ENCODE measurements around the gene GSDME.

The GSDME gene

DNA sequence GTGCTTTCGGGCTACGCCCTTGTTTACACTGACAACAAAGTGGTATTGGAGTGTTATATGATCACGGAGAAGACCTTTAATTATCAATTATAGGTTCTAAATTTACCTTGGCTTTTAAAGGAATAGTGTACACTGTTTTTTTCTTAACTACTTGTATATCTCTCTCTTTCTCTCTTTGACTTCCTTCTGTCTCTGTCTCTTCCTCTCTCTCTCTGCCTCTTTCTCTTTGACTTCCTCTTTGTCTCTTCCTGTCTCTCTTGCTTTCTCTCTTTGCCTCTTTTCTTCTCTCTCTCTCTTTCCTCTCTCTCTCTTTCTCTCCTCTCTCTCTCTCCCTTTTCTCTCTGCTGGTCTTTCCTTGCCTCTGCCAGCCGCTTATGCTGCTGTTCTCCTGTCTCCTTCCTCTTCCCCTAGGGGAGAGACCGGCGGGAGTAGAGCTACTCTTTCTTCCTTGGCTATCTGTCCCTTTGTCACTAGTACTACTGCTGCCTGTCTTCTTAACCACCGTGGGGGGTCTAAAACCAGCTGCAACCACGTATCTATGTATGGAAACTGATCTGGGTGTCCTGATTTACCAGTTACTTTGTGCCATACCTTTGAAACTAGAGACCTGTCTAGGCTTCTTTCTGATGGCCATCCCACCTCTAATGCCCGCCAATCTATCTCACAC, 36.9 kb upstream of the GSDME start:
- no peaks in the 10 kb centered on the region for H3K36me3 ChIP-seq (ENCODE audit: control insufficient read depth in 2 of 2, insufficient read depth in 2 of 2, low read length in 2 of 2)
- H3K9ac ChIP-seq (ENCODE audit: low read depth in 1 of 2, low read length in 2 of 2) = no peak overlapping the region
- H3K4me1 ChIP-seq (ENCODE audit: control insufficient read depth in 2 of 2, insufficient read depth in 2 of 2, low read length in 2 of 2) = no peaks in the 10 kb centered on the region
- no peak overlapping the region for H3K27ac ChIP-seq (ENCODE audit: low read depth in 2 of 2, low read length in 2 of 2)
- H3K27me3 ChIP-seq (ENCODE audit: control insufficient read depth in 2 of 2, insufficient read depth in 2 of 2, low read length in 2 of 2) = no peaks in the 10 kb centered on the region
- no peaks in the 10 kb centered on the region for H3K9me3 ChIP-seq (ENCODE audit: control insufficient read depth in 2 of 2, low read length in 2 of 2)
- H3K4me3 ChIP-seq (ENCODE audit: low read length in 2 of 2) = no peak overlapping the region

DNA sequence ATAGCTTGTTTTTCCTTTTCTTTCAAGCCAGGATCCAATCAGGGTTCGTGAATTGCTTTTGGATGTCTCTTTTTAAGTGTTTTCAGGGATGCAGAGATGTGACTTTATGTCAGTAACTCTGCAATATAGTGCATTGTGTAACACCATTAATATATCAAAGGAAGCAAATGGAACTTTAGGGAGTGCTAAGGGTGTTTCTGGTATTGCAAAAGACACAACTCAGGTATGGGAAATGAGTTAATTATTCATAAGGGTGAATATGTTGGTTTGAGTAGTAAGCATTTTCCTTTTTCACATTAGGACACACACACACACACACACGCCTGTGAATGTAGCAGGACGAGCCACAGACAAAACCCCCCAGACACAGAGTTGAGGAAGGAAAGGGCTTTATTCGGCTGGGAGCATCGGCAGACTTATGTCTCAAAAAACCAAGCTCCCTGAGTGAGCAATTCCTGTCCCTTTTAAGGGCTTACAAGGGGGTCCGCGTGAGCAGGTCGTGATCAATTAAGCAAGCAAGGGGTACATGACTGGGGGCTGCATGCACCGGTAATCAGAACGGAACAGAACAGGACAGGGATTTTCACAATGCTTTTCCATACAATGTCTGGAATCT, 31.8 kb upstream of the GSDME start:
- H3K4me3 ChIP-seq (ENCODE audit: low read length in 2 of 2) = no peak overlapping the region
- no peak overlapping the region for H3K27ac ChIP-seq (ENCODE audit: low read depth in 2 of 2, low read length in 2 of 2)
- H3K27me3 ChIP-seq (ENCODE audit: control insufficient read depth in 2 of 2, insufficient read depth in 2 of 2, low read length in 2 of 2) = no peaks in the 10 kb centered on the region
- H3K4me1 ChIP-seq (ENCODE audit: control insufficient read depth in 2 of 2, insufficient read depth in 2 of 2, low read length in 2 of 2) = no peaks in the 10 kb centered on the region
- H3K36me3 ChIP-seq (ENCODE audit: control insufficient read depth in 2 of 2, insufficient read depth in 2 of 2, low read length in 2 of 2) = no peaks in the 10 kb centered on the region
- no peaks in the 10 kb centered on the region for H3K9me3 ChIP-seq (ENCODE audit: control insufficient read depth in 2 of 2, low read length in 2 of 2)
- H3K9ac ChIP-seq (ENCODE audit: low read depth in 1 of 2, low read length in 2 of 2) = no peak overlapping the region

DNA sequence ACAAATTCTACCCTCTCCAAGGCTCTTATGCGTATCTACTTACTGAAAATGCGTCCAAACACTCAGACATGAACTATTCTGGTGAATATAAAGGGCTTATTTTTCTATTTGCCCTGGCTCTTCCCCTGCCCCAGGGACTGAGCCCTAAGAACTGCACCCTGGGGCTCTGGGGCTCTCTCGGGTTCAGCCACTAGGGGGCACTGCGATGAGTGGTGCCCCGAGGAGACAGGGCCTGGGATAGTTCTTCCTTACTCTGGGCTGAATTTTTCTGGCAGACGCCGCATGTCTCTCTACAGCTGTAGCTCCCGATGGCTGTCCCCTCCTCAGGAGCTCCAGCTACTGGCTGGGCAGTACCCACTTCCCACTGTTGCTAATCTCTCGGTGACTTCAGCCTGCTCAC, 30.8 kb upstream of the GSDME start:
- H3K36me3 ChIP-seq (ENCODE audit: control insufficient read depth in 2 of 2, insufficient read depth in 2 of 2, low read length in 2 of 2) = no peaks in the 10 kb centered on the region
- no peak overlapping the region for H3K27ac ChIP-seq (ENCODE audit: low read depth in 2 of 2, low read length in 2 of 2)
- H3K27me3 ChIP-seq (ENCODE audit: control insufficient read depth in 2 of 2, insufficient read depth in 2 of 2, low read length in 2 of 2) = no peaks in the 10 kb centered on the region
- no peaks in the 10 kb centered on the region for H3K4me1 ChIP-seq (ENCODE audit: control insufficient read depth in 2 of 2, insufficient read depth in 2 of 2, low read length in 2 of 2)
- H3K4me3 ChIP-seq (ENCODE audit: low read length in 2 of 2) = no peak overlapping the region
- H3K9me3 ChIP-seq (ENCODE audit: control insufficient read depth in 2 of 2, low read length in 2 of 2) = no peaks in the 10 kb centered on the region
- no peak overlapping the region for H3K9ac ChIP-seq (ENCODE audit: low read depth in 1 of 2, low read length in 2 of 2)

DNA sequence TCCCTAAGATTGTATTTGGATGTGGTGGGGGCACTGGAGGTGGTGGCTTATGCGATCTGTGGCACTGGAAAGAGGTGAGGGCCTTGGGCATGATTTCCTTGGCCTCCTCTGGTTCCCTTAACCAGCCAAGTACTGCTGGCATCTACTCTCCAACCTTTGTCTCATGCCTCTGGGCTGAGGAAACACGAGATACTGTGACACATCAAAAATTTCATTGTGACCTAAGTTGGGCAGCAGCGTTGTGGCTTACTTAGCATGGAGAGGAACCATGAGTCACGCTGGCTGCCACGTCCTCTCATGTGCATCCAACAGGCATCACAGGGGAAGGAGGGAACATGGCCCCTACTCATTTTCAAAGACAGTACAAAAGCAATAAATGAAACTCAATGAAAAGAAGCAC, 29.7 kb upstream of the GSDME start:
- no peak overlapping the region for H3K27ac ChIP-seq (ENCODE audit: low read depth in 2 of 2, low read length in 2 of 2)
- H3K4me1 ChIP-seq (ENCODE audit: control insufficient read depth in 2 of 2, insufficient read depth in 2 of 2, low read length in 2 of 2) = no peaks in the 10 kb centered on the region
- no peaks in the 10 kb centered on the region for H3K27me3 ChIP-seq (ENCODE audit: control insufficient read depth in 2 of 2, insufficient read depth in 2 of 2, low read length in 2 of 2)
- H3K9ac ChIP-seq (ENCODE audit: low read depth in 1 of 2, low read length in 2 of 2) = no peak overlapping the region
- H3K9me3 ChIP-seq (ENCODE audit: control insufficient read depth in 2 of 2, low read length in 2 of 2) = no peaks in the 10 kb centered on the region
- no peak overlapping the region for H3K4me3 ChIP-seq (ENCODE audit: low read length in 2 of 2)
- no peaks in the 10 kb centered on the region for H3K36me3 ChIP-seq (ENCODE audit: control insufficient read depth in 2 of 2, insufficient read depth in 2 of 2, low read length in 2 of 2)

DNA sequence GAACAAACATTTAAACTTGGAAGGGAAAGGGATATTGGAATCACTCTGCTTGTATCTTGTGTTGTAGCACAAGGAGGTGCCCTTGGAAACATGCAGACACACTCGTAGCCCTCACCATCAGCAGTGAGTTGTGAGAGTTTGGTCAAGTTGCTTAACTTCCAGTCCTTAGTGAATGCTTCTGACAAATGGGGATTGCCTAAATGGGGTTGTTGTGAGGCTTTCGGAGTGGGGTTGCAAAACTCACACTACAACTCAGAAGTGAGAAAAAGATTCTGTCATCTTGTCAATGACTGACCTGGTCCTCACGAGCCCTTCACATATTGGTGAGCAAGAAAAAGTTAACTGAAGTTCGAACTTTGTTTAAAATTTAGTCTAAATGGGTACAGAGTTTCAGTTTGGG, 29.0 kb upstream of the GSDME start:
- Histone ChIP-seq H3K9me3 (ENCODE audit: control insufficient read depth in 2 of 2, low read length in 2 of 2) (no peaks in the 10 kb centered on the region), H3K9ac (ENCODE audit: low read depth in 1 of 2, low read length in 2 of 2) (no peak overlapping the region), H3K4me1 (ENCODE audit: control insufficient read depth in 2 of 2, insufficient read depth in 2 of 2, low read length in 2 of 2) (no peaks in the 10 kb centered on the region), H3K36me3 (ENCODE audit: control insufficient read depth in 2 of 2, insufficient read depth in 2 of 2, low read length in 2 of 2) (no peaks in the 10 kb centered on the region), H3K27ac (ENCODE audit: low read depth in 2 of 2, low read length in 2 of 2) (no peak overlapping the region), H3K4me3 (ENCODE audit: low read length in 2 of 2) (no peak overlapping the region), H3K27me3 (ENCODE audit: control insufficient read depth in 2 of 2, insufficient read depth in 2 of 2, low read length in 2 of 2) (no peaks in the 10 kb centered on the region)

DNA sequence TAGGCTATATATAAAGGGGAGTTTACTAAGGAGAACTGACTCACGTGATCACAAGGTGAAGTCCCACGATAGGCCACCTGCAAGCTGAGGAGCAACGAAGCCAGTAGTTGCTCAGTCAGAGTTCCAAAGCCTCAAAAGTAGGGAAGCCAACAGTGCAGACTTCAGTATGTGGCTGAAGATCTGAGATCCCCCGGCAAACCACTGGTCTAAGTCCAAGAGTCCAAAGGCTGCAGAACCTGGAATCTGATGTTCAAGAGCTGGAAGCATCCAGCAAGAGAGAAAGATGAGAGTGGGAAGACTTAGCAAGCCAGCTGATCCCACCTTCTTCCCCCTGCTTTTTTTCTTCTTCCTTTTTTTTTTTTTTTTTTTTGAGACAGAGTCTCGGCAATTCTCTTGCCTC, 27.0 kb upstream of the GSDME start:
- H3K27ac ChIP-seq (ENCODE audit: low read depth in 2 of 2, low read length in 2 of 2) = no peak overlapping the region
- H3K4me3 ChIP-seq (ENCODE audit: low read length in 2 of 2) = no peak overlapping the region
- no peaks in the 10 kb centered on the region for H3K4me1 ChIP-seq (ENCODE audit: control insufficient read depth in 2 of 2, insufficient read depth in 2 of 2, low read length in 2 of 2)
- H3K9ac ChIP-seq (ENCODE audit: low read depth in 1 of 2, low read length in 2 of 2) = no peak overlapping the region
- H3K36me3 ChIP-seq (ENCODE audit: control insufficient read depth in 2 of 2, insufficient read depth in 2 of 2, low read length in 2 of 2) = no peaks in the 10 kb centered on the region
- H3K9me3 ChIP-seq (ENCODE audit: control insufficient read depth in 2 of 2, low read length in 2 of 2) = no peaks in the 10 kb centered on the region
- H3K27me3 ChIP-seq (ENCODE audit: control insufficient read depth in 2 of 2, insufficient read depth in 2 of 2, low read length in 2 of 2) = no peaks in the 10 kb centered on the region

DNA sequence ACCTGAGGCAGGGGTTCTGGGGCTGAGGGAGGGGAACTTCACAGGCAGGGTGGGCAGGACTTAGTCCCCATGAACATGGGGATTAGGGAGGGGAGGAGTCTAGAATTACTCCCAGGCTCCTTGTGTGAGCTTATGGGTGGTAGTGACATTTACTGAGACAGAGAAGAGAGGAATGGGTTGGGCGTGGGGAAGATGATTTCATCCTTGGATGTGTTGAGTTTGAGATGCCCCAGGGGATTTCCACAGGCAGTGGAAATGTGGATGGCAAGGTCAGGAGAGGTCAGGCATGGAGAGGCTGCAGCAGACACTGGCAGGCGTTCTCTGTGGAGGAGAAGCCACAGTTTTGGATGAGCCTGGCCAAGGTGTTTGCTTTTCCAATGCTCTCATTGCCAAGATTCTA, 26.4 kb upstream of the GSDME start:
- H3K9me3 ChIP-seq (ENCODE audit: control insufficient read depth in 2 of 2, low read length in 2 of 2) = no peaks in the 10 kb centered on the region

DNA sequence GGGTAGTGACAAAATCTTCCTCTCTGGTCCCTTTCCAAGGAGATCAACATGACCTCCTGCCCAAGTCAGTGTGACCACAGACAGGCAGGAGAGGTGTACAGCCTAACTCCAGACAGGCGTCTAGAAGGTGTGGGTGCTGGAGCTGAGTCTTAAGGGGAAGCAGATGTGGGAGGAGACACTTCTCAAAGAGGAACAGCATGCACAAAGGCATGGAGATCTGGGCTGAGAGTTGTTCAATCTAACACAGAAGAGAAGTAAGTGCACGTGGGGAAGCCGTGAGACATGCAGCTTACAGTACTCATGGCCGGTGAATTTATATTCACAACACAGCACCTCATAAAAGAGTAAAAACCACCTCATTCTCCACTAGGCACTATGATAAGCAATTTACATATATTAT, 23.8 kb upstream of the GSDME start:
- Histone ChIP-seq H3K9me3 (ENCODE audit: control insufficient read depth in 2 of 2, low read length in 2 of 2) (no peaks in the 10 kb centered on the region), H3K9ac (ENCODE audit: low read depth in 1 of 2, low read length in 2 of 2) (no peak overlapping the region), H3K27me3 (ENCODE audit: control insufficient read depth in 2 of 2, insufficient read depth in 2 of 2, low read length in 2 of 2) (no peaks in the 10 kb centered on the region), H3K4me1 (ENCODE audit: control insufficient read depth in 2 of 2, insufficient read depth in 2 of 2, low read length in 2 of 2) (no peaks in the 10 kb centered on the region), H3K36me3 (ENCODE audit: control insufficient read depth in 2 of 2, insufficient read depth in 2 of 2, low read length in 2 of 2) (no peaks in the 10 kb centered on the region), H3K4me3 (ENCODE audit: low read length in 2 of 2) (no peak overlapping the region), H3K27ac (ENCODE audit: low read depth in 2 of 2, low read length in 2 of 2) (no peak overlapping the region)

More for the DNA sequence above, 26.4 kb upstream of the GSDME start:
- Histone ChIP-seq H3K27ac (ENCODE audit: low read depth in 2 of 2, low read length in 2 of 2) (no peak overlapping the region), H3K36me3 (ENCODE audit: control insufficient read depth in 2 of 2, insufficient read depth in 2 of 2, low read length in 2 of 2) (no peaks in the 10 kb centered on the region), H3K4me1 (ENCODE audit: control insufficient read depth in 2 of 2, insufficient read depth in 2 of 2, low read length in 2 of 2) (no peaks in the 10 kb centered on the region), H3K4me3 (ENCODE audit: low read length in 2 of 2) (no peak overlapping the region), H3K27me3 (ENCODE audit: control insufficient read depth in 2 of 2, insufficient read depth in 2 of 2, low read length in 2 of 2) (no peaks in the 10 kb centered on the region), H3K9ac (ENCODE audit: low read depth in 1 of 2, low read length in 2 of 2) (no peak overlapping the region)

DNA sequence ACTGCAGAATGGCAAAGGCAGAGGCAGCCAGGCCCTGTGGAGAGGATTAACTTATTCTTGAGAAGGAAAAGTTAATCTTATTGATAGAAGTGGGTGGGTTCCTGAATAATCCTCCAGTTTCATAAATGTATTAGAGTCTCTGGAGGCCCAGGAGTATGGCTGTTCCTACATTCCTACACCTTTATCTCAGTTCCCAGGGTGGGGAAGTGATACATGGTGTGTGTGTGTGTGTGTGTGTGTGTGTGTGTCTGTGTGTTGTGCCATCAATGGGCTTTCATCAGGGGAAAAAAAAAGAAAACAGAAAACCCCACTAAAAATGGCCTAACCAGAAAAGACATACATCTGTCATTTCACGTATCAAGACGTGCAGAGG, 22.0 kb upstream of the GSDME start:
- no peaks in the 10 kb centered on the region for H3K27me3 ChIP-seq (ENCODE audit: control insufficient read depth in 2 of 2, insufficient read depth in 2 of 2, low read length in 2 of 2)
- no peaks in the 10 kb centered on the region for H3K9me3 ChIP-seq (ENCODE audit: control insufficient read depth in 2 of 2, low read length in 2 of 2)
- H3K4me3 ChIP-seq (ENCODE audit: low read length in 2 of 2) = no peak overlapping the region
- no peak overlapping the region for H3K27ac ChIP-seq (ENCODE audit: low read depth in 2 of 2, low read length in 2 of 2)
- H3K4me1 ChIP-seq (ENCODE audit: control insufficient read depth in 2 of 2, insufficient read depth in 2 of 2, low read length in 2 of 2) = no peaks in the 10 kb centered on the region
- H3K36me3 ChIP-seq (ENCODE audit: control insufficient read depth in 2 of 2, insufficient read depth in 2 of 2, low read length in 2 of 2) = no peaks in the 10 kb centered on the region
- H3K9ac ChIP-seq (ENCODE audit: low read depth in 1 of 2, low read length in 2 of 2) = no peak overlapping the region

DNA sequence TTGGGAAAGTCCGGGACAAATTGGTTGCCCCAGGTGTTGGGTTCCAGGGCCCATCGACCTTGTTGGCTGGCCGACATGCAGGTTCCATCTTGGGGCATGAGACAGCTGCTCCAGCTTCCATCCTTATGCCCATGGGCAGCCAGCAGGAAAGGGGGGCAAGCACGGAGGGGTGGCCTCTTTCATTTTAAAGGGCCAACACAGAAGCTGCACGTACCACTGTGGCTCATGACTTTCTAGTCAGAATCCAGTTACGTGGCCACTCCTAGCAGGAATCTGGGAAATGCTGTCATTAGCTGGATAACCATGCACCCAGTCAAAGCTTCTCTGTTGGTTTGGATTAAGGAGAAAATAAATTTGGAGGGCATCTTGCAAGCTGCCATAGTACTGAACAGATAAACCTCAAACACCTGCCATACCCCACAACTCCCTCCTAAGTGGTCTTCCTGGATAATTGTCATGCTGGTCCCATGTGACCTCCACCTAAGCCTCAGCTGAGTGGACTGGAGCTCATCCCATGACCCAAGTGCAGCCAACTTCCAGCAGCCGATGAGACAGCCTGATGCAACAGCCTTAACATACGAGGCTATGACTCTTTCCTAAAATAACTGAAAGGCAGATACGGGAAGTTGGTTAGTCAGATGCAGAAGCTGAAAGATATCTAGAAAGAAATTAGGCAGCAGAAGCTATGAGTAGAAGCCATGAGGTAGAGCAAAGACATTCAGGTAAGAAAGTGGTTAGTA, 21.4 kb upstream of the GSDME start:
- no peaks in the 10 kb centered on the region for H3K4me1 ChIP-seq (ENCODE audit: control insufficient read depth in 2 of 2, insufficient read depth in 2 of 2, low read length in 2 of 2)
- H3K9ac ChIP-seq (ENCODE audit: low read depth in 1 of 2, low read length in 2 of 2) = no peak overlapping the region
- H3K27me3 ChIP-seq (ENCODE audit: control insufficient read depth in 2 of 2, insufficient read depth in 2 of 2, low read length in 2 of 2) = no peaks in the 10 kb centered on the region
- H3K36me3 ChIP-seq (ENCODE audit: control insufficient read depth in 2 of 2, insufficient read depth in 2 of 2, low read length in 2 of 2) = no peaks in the 10 kb centered on the region
- H3K9me3 ChIP-seq (ENCODE audit: control insufficient read depth in 2 of 2, low read length in 2 of 2) = no peaks in the 10 kb centered on the region
- H3K27ac ChIP-seq (ENCODE audit: low read depth in 2 of 2, low read length in 2 of 2) = no peak overlapping the region
- no peak overlapping the region for H3K4me3 ChIP-seq (ENCODE audit: low read length in 2 of 2)

Data from mucosa of rectum (tissue), 2 donors.